Stimulated activated CD4-positive, alpha-beta T cell treated with anti-CD3 and anti-CD28 coated beads, Interleukin-4, amount 100 ng/mL, for 24 hours (primary cell): ENCODE results near the gene IQSEC2.

ENCODE experiments used
- DNase-seq: peaks from one replicate; pipeline ENCODE4 v3.0.0-alpha.2; 2020

Gene IQSEC2

DNA sequence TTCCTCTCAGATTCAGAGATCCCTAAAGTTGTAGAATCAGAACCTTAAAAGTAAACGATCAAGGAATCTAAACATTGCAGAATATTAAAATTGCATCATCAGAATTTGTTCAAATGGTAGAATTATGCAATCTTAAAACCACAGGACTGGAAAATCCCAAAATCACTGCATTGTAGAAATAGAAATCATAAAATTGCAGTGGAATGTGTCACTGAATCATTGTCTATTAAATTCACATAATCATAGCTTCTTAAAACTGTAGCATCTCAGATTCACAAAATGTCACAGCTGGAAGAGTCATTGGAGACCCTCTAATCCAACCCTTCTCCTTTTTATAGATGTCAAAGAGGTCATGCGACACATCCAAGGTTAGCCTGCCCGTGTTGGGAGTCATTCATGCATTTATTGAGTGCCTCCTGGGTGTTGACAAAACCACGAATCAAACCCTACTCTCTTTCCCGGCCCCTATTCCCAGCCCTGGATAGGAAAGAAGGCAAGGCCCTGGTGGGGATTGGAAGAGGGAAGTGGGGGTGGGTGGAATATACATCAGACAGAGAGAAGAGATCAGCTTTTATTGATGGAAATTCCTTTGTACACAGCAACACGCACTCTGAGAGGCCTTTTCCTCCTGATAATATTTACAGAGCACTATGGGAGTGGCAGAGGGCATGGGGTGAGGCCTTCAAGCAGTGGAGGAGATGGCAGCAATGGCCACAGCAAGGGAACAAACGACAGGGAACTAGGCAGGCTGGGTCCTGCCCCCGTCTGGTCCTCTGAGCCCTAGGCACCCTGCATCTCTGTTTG is 15.4 kb downstream of the IQSEC2 start:
- DNase-seq = no peak

DNA sequence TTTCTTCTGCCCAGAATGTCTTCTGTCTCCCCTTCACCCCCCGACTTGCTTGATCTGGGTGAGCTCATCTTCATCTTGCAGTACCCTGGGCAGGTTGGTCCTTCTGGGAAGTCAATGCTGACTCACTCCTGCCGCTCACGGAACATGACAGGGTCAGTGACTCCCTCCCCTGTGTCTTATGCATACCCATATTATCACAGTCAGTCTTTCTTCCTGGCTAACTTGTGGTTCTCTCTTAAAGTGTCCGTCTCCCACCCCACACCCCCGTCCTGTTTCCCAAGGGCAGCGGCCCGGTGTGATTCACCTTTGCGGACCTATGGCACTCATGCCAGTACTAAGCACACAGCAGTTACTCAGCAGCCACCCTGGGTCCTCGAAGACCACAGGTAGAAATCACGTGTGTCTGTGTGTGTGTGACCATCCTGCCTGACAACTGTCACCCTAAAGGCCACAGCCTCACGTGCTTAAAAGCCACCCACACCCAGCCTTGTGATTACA is 17.7 kb downstream of the IQSEC2 start:
- DNase-seq = peak; percentile 25

- DNase-seq = no peak
Measured at GRCh38 chrX:53262918-53263394, 18.4 kb downstream of the IQSEC2 start.

DNA sequence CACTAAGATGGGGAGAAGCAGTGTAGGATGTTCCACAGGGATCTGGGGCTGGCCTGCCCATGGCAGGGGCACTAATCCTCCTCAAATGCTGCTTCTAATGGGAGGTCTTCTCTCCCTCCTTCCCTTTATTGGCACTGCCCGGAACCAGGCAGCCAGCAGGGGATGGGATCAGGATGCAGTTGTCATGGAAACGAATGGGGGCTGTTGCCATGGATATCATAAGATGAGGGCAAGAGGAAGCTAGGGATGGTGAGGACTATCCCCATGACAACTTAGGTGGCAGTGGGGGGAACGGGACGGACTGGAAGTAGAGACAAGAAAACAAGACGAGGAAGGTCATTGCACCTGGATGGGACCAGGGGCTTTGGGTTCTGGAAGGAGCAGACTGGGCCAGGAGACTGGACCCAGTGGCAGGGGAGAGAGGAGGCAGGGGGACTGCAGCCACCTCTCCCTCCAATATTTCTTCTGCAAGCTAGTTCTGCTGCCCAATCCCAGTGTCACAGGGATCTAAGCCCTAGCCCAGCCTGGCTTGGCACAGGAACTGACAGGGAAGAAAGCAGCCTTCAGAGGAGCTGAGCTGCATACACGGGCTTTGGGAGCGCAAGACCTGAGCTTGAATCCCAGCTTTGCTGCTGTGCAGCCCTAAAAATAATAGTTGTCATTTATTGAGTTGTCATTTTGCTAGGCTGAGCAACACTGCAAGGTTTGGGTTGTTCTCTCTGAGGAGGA is 19.0 kb downstream of the IQSEC2 start:
- DNase-seq = no peak

DNA sequence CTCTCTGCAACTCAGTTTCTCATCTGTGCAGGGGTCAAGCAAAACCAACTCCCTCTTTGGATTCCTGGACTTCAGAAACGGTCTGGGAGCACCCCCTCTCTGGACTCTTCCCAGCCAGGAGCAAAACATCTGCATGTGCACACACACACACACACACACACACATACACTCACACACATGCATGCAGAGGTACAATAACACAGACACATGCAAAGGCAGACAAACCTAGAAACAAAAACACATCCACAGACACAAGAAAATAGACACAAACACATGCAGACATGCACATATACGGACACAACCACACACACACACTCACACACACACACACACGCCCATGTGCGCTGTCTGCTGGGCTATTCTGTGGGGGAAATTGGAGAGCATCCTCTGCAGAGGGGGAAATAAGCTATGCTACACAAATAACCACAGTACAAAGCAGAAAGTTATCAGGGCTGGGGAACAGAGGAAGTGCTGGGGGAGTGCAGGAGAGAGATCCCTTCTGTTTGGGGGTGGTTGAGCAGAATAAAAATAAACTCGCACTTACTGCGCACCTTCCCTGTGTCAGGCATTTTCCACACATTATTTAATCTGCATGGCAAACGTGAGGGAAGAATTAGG is 19.9 kb downstream of the IQSEC2 start:
- no peak for DNase-seq

DNA sequence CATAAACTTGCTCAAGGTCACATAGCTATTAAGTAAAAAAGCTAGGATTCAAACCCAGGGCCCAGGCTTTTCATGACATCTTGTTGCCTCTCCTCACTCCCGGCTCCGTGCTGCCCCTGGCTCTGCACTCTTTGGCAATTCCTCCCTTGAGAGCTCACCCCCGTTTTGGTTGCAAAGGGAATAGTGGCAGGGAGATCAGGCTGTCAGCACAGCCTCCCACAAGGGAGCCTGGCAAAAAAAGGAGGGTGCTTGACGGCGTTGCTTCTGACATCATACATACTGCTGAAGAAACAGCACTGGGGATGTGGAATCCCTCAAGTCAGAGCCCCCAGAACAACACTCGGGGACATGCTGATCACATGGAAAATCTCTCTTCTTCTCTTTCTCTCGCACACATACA is 20.5 kb downstream of the IQSEC2 start:
- no peak for DNase-seq

DNA sequence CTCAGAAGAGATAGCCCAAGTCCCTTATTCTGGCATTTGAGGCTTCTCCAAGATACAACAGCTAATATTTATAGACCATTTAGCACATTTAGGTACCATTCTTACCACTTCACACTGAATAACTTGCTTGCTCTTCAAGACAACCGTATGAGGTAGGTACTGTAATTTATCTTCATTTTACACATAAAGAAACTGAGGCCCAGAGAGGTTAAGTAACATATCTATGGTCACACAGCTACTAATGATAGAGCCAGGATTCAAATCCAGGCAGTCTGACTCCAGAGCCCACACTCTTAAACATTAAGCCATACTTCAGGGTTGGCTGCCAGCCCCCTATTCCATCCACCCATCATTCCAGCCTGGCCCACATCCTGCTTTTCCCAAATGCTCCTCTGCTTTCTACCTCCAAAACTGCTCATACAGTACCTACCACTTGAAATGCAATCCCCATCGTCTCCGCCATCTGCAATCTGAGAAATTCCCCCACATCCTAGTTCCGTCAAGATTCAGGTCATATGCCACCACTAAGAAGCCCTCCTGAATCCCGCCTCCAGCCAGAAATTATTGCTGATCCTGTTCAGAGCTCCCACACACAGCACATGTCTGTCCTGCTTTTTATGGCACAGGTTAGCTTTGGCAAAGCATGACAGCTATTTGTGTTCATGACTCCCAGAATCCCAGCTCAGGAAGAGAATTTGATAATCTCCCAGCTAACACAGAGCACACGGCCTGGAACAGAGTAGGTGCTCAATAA is 23.5 kb downstream of the IQSEC2 start:
- no peak for DNase-seq

DNA sequence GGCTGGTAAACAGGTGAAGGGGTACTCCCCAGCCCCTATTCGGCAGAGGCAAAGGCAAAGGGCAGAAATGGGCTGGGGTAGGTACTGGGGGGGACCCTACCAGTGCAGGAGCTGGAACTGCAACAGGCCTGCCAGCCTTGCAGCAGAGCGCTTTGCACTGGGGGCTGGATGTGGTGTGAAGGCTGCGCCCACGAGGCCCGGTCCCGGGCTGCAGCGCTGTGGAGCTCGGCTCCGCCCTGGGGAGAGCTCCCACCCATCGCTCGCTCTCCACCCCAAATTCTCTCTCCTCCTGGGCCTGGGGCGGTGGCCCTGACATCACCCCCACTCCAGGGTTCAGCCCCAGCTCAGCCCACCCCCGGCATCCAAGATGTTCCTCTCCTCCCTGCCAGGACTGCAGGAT is 24.2 kb downstream of the IQSEC2 start:
- no peak for DNase-seq

DNA sequence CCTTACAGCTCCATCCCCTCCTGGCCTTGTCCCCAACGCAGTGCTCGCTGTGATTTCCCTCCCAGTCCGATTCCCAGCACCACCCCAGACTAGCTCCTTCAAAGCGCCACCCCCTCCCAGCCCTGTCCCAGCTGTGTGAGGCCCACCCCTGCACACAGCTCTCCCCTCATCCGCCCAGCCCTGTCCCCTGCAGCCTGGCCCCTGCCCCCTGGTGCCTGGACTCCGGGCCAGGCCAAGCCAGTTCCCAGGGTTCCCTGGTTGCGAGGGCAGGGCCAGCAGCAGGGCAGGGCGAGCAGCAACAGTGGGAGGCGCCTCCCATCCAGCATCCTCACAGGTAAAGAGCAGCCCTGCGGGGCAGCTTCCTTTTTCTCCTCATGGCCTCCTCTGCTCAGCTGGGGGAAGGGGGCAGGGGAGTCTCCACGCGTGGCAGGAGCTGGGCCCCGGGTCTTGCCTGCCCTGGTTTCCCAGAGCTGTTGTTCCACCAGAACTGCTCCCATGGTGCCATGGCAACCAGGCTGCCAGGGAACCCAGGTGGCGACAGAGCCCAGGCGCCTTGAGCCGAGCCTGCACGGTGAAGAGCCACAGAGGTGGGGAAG is 24.8 kb downstream of the IQSEC2 start:
- DNase-seq = no peak

GRCh38 chrX:53255738-53256191 is 25.6 kb downstream of the IQSEC2 start:
- DNase-seq = no peak

DNA sequence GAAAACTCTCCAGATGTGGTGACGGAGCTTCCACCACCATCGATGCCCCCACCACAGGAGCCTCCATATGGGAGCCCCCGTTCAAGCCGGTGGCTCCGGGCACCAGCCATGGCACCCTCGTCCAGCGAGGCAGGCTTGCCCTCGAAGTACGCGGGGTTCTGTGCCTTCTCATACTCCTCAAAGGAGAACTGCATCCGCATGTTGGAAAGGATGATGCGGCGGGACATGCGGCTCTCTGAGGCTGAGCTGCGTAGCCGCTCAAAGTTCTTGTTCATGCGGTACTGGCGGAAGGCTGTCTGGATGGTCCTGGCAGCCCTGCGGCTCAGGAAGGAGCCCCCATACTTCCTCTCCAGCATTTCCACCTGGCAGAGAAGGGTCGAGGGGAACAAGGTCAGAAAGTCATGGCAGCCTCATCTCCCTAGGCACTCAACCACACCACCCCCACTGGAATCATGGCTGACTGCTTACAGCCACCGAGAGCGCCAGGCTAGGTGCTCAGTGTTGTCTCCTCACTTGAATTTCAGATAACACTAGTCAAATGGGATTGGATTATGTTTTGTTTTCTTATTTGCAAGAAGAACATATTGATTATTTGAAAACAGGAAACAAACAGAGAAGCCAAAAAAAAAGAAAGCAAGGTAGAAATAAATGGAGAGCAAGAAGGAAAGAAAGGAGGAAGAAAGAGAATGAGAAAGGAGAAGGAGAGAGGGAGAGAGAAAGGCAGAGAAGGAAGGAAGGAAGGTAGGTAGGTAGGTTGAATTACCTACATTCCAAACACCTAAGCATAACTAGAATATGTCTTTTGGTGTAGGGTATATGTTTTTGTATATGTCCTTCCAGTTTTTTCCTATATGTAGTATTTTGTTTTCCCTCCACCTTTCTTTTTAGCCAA is 26.6 kb downstream of the IQSEC2 start:
- DNase-seq = no peak

DNA sequence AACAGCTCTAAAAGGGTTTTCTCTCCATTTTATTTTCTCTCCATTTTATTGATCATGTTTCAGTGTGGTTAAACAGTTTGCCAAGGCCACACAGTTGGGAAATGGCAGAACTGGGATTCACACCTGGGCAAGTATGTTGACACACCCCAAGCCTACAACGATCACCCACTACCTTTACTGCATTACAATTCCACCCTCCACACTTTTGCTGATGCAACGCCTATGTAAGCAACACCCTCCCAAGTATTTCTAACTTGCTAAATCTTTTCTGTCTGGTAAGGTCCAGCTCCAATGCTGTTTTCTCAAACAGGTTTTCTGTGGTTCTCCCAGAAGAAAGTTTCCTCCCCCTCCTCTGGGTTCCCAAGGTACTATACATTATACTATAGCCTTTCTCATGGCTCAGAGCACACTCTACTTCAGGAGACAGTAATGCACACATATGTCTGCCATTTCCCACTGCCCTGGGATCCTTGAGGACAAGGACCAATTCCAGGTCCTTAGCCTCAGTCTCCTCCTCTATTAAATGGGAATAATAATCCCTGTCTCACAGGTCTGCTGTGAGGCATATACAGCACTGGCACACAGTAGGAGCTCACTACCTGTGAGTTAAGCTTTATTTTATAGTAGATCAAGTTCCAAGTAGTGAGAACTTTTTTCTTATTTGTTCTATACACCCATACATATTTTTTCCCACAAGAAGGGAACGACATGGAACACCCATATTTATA is 27.9 kb downstream of the IQSEC2 start:
- DNase-seq = no peak

GRCh38 chrX:53251307-53251706 is 30.1 kb downstream of the IQSEC2 start:
- no peak for DNase-seq

DNA sequence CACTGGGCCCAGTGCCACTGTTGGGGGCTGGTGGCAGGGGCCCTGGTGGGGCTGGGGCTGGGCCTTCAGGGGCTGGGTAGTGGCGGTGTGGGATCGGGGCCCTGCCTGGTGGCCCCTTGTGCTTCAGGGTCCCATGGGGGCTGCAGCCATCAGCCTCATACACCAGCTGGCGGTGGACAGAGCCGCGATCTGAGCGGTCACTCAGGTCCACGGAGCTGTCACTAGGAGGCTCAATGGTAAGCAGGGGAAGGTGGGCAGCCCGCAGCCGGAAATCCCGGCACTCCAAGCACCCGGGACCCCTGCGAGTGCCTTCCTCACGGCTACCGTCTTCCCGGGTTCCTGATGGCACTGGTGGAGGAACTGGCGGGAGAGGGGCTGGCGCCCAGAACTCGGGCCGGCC is 30.8 kb downstream of the IQSEC2 start:
- no peak for DNase-seq

DNA sequence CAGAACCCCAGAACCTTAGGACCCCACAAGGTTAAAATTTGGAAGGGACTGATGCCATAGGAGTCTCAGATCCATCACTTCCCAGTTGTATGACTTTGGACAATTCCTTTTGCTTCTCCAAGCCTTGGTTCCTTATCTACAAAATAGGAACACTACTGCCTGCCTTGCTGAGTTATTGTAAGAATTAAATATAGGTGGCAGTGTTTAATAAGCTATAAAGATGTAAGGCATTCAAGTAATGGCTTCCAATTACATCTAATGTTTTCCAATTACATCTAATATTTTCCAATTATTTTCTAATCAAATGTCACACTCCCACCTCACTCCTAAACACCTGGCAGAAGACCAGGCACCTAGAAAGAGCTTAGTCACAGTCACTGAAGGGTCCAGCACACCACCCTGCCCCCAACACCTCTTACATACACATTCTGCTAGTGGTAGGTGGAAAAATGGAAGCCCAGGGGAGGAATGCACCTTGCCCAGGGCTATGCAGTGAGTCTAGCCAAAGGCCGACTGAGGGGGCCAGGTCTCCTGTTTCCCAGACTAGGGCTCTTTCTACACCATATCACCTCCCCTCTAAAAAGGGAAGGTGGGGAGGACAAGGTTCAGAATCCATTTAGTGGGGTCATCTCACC is 31.9 kb downstream of the IQSEC2 start:
- DNase-seq = no peak

- DNase-seq = no peak
Measured at GRCh38 chrX:53247928-53248327, 33.5 kb downstream of the IQSEC2 start.

DNA sequence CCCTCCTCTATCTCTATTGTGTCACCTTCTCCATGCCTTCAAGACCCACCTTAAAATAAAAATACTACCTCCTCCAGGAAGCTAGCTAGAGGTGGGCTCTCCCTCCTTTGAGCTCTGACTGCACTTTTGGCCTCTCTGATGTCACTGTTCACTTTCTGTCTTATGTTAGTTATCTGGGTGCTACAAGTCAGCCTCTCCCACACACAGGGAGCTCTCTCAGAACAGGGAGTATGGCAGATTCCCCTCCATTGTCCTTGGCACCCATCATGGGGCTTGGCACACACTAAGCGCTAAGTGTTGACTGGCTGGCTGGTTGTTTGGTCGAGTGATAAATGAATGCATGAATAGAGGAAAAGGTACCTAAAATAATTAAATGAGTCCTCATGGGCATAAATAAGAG is 35.2 kb downstream of the IQSEC2 start:
- no peak for DNase-seq

DNA sequence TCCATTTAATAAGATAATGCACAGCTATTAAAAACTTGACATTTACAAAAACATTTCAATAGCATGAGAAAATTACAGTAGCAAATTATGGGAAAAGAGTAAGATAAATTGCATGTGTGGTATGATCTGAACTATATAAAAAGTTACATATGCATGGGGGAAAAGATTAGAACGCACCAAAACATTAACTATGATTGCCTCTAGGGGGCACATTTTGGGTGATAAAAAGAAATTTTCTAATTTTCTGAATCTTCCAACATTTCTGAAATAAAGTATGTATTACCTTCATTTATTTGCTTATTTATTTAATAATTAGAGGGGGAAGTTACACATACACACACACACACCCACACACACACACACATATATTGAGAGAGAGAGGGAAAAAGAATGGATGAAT is 36.8 kb downstream of the IQSEC2 start:
- no peak for DNase-seq

- no peak for DNase-seq
Measured at GRCh38 chrX:53242310-53242709, 39.1 kb downstream of the IQSEC2 start.

DNA sequence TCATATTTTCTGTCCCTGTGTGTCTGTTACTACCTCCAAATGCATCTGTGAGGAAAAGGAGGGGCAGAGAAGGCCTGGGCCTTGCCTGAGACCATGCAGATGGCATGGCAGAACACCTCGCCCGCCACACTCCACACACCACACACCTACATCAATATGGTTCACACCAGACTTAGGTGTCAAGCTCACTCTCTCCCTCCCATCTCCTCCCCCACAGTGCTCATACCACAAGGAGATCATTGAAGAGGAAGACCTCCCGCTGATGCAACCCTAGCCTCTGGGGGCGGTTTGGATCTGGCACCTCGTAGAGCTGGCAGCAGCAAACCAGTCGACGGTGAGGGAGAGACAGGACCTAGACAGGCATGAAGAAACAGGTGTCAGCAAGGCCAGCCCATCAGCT is 39.8 kb downstream of the IQSEC2 start:
- no peak for DNase-seq
